ENCODE measurements around the gene PIK3R3. TPM values are rescaled to one million over a fixed set of nuclear protein-coding genes. Genes with fewer than 3 reads are reported as not detected.

Gene PIK3R3
- total RNA-seq, 4 donors from 2014 or later, result 16.0 to 36.2 (median 20.9) TPM

DNA sequence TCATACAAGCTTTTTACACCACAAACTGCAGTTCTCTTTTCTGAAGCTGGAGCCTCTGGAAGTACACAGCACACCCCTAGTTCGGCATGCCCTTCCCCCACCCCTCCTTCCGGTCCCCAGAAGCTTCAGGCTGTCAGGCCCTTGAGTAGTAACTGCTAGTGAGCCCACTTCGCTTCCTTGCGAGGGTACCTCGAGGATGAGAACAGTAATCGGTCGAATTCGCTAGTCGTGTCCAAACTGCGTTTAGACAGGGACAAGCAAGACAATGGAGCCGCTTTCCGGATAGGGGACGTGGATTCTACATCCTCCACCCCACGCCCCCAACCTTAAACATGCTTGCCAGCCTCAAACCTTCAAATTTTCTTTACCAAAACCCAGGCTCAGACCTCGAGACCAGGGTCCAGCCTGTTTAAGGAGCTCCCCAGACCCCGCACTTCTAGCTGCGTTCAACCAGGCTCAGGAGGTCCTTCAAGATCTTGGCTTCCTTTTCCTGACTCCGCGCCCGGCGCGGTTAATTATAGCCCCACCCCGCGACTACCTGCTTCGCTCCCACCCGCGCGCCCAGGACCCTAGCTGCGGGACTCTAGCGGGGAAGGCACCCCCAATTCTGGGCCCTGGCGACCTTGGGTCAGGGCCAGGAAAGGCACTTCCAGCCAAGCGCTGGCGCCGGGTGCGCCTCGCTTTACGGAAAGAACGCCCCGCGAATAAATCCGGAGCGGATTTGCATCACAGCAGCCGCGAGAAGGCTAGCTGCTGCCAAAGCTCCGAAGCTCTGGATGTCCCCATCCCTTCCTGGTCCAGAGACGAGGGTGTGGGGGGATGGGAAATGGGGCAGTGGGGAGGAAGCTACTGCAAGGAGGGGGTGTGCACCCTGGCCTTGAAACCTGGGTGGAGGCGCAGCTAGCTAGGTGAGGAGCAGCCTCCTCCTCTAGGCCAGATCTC is 34.4 kb upstream of the PIK3R3 start:
- WGBS, 2 donors, result 9 to 10% methylated on average over 27 to 43 of the region's 47 CpGs
- no peaks in the 10 kb centered on the region for H3K27me3 ChIP-seq
- no peaks in the 10 kb centered on the region for H3K9me3 ChIP-seq
- intact Hi-C loops (cut with DNase I), result no loop called here
- H3K36me3 ChIP-seq, result no peaks in the 10 kb centered on the region
- H3K27ac ChIP-seq, result peak overlapping the region; percentile 36 to 81 (median 81)
- peak; percentile 62 to 67 for DNase-seq
- TF ChIP-seq, protein P1, sequence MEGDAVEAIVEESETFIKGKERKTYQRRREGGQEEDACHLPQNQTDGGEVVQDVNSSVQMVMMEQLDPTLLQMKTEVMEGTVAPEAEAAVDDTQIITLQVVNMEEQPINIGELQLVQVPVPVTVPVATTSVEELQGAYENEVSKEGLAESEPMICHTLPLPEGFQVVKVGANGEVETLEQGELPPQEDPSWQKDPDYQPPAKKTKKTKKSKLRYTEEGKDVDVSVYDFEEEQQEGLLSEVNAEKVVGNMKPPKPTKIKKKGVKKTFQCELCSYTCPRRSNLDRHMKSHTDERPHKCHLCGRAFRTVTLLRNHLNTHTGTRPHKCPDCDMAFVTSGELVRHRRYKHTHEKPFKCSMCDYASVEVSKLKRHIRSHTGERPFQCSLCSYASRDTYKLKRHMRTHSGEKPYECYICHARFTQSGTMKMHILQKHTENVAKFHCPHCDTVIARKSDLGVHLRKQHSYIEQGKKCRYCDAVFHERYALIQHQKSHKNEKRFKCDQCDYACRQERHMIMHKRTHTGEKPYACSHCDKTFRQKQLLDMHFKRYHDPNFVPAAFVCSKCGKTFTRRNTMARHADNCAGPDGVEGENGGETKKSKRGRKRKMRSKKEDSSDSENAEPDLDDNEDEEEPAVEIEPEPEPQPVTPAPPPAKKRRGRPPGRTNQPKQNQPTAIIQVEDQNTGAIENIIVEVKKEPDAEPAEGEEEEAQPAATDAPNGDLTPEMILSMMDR (IDR thresholded peaks at IDR 0.05), result peak in 2 of 6 experiments; percentile 5 to 9
- peak; percentile 39 to 61 for TF ChIP-seq POLR2A (IDR thresholded peaks at IDR 0.05)
- H3K4me3 ChIP-seq (replicated peaks in 1 of 3), result peak overlapping the region in 1 of 3 donors; percentile 13
- peaks cover 27 to 40% of the 10 kb centered on the region in 2 donors for H3K4me1 ChIP-seq

DNA sequence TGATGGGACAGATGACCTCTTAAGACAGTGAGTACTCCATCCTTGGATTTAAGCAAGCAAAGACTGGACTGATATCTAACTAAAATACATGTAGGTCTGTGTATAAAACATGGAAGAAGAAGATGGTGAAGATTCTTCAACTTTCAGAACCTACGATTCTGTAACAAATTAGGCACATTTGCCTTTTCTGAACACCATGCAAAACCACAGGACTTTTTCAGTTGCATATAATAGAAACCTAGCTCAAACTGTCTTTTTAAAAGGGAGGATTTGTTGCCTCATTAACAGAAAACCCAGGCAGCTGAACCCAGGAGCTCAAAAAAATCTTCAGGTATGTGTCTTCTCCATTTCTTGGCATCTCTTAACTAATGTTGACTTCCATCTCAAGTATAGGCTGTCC is 27.8 kb upstream of the PIK3R3 start:
- Histone ChIP-seq H3K27ac (no peak overlapping the region), H3K9me3 (no peaks in the 10 kb centered on the region), H3K4me1 (no peaks in the 10 kb centered on the region), H3K27me3 (no peaks in the 10 kb centered on the region), H3K36me3 (no peaks in the 10 kb centered on the region), H3K4me3 (replicated peaks in 1 of 3) (no peak overlapping the region)
- DNase-seq, result no peak
- 91 to 97% methylated on average over 1 of the region's 1 CpG for WGBS, 2 donors
- TF ChIP-seq POLR2A (IDR thresholded peaks at IDR 0.05), result no peak
- TF ChIP-seq, protein P1 (IDR thresholded peaks at IDR 0.05), result no peak
- intact Hi-C loops (cut with DNase I), result no loop called here

DNA sequence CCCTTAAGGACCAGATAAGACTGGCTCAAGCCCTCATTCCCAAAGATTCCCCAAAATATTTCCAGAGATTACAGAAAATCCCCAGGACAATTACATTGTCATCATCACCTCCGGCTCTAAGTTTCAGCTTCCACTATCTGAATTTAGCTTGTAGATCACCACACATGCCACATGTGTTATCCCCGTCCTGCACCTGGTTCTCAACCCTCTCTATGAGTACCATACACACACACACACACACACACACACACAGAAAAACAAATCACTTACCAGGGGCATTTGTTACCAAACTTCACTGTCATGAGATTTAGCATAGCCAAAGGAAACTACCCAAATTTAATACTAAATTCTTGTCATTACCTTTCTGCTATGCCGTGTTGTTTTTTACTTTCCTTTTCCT is 27.1 kb upstream of the PIK3R3 start:
- TF ChIP-seq, protein P1 (IDR thresholded peaks at IDR 0.05), result no peak
- TF ChIP-seq POLR2A (IDR thresholded peaks at IDR 0.05), result no peak
- Histone ChIP-seq H3K36me3 (no peaks in the 10 kb centered on the region), H3K4me3 (replicated peaks in 1 of 3) (no peak overlapping the region), H3K4me1 (no peaks in the 10 kb centered on the region), H3K9me3 (no peaks in the 10 kb centered on the region), H3K27ac (no peak overlapping the region), H3K27me3 (no peaks in the 10 kb centered on the region)
- WGBS, 2 donors, result 77 to 82% methylated on average over 3 of the region's 3 CpGs
- DNase-seq, result no peak
- intact Hi-C loops (cut with DNase I), result no loop called here

DNA sequence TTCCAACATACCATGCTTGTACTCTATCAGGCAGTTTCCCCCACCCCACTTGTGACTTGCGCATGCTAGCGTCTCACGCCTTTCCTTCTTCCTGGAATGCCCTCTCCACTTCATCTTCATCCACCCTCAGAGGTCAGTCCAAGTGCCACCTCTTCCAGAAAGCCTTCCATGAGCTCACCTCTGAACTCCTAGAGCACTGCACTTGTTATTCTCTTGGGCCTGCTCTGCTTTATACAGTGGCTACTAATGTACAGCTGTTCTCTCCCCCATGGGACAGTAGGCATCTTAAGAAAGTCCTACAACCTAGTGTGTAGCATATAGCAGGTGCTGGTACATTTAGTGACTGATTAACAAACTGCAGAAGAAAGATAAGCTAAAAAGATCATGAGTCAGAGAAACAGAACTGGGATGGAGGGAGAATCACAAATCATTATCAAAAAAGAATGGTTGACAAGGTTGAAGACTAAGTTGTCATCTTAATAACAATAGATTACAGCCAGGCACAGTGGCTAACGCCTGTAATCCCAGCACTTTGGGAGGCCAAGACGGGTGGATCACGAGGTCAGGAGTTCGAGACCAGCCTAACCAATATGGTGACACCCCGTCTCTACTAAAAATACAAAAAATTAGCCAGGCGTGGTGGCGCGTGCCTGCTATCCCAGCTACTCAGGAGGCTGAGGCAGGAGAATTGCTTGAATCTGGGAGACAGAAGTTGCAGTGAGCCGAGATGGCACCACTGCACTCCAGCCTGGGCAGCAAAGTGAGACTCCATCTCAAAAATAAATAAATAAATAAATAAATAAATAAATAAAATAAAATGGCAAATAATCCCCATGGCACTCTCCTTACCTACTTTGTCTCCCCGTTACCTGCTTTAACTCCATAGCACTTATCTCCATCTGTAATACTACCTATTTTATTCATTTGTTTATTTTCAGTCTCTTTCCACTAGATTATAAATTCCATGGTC is 26.2 kb upstream of the PIK3R3 start:
- no peak overlapping the region for H3K4me3 ChIP-seq (replicated peaks in 1 of 3)
- H3K36me3 ChIP-seq, result no peaks in the 10 kb centered on the region
- no peak overlapping the region for H3K27ac ChIP-seq
- no peaks in the 10 kb centered on the region for H3K27me3 ChIP-seq
- WGBS, 2 donors, result 93 to 96% methylated on average over 13 of the region's 13 CpGs
- no peaks in the 10 kb centered on the region for H3K4me1 ChIP-seq
- intact Hi-C loops (cut with DNase I), result no loop called here
- H3K9me3 ChIP-seq, result no peaks in the 10 kb centered on the region
- TF ChIP-seq POLR2A (IDR thresholded peaks at IDR 0.05), result no peak
- TF ChIP-seq, protein P1 (IDR thresholded peaks at IDR 0.05), result no peak
- DNase-seq, result no peak

Data from thyroid gland (tissue), 4 donors.